GM12872 (cell line): ENCODE measurements around the gene ALPK3.
A peak's percentile ranks its signal among the peaks of the same experiment; 100 is the strongest.

ENCODE experiments used
- CTCF ChIP-seq: IDR thresholded peaks from 3 replicates; pipeline ENCODE4 v1.5.1; 2011; ENCODE audit warnings: low read depth, mild to moderate bottlenecking, low read length, moderate library complexity; ENCODE audit not compliant: insufficient read depth

Gene ALPK3

DNA sequence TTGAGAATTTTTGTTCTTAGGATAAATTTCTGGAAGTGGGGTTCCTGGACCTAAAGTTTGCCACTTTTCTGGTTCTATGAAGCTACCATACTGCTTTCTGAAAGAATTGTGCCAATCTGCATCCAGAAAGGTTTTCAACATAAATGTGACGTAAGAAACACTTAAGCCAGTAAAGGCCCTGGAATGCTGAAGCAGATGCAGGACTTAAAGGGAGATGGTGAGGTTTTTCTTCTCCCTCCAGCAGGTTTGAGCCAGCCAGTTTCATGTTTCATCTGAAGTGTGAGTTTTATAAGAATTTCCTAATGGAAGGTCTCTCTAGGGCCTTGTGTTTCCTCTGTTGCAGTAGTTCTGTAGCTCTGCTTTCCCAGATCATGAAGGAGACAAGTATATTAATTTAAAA is 35.7 kb upstream of the ALPK3 start:
- no peak for TF ChIP-seq CTCF

- TF ChIP-seq CTCF: no peak
These were observed 34.8 kb upstream of the ALPK3 start for GRCh38 chr15:84782346-84782745.

GRCh38 chr15:84783493-84784251 is 33.5 kb upstream of the ALPK3 start:
- TF ChIP-seq CTCF: 0 out of 3 replicates have a peak, but pooled peaks have one; percentile 6

- TF ChIP-seq CTCF: no peak
These were observed 32.9 kb upstream of the ALPK3 start for GRCh38 chr15:84784262-84784661.

- TF ChIP-seq CTCF: no peak
These were observed 32.1 kb upstream of the ALPK3 start for GRCh38 chr15:84785053-84785452.

DNA sequence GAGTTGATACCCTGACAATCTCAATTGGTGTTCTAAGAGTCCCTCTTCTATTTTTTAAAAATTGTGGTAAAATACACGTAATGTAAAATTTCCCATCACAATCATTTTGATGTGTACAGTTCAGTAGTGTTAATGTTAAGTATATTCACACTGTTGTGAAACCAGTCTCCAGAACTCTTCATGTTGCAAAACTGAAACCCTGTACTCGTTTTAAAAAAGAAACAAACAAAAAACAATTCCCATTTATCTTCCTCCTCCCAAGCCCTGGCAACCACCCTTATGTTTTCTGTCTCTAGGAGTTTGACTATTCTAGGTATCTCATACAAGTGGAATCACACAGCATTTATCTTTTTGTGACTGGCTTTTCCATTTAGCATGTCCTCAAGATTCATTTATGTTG is 28.7 kb upstream of the ALPK3 start:
- no peak for TF ChIP-seq CTCF

DNA sequence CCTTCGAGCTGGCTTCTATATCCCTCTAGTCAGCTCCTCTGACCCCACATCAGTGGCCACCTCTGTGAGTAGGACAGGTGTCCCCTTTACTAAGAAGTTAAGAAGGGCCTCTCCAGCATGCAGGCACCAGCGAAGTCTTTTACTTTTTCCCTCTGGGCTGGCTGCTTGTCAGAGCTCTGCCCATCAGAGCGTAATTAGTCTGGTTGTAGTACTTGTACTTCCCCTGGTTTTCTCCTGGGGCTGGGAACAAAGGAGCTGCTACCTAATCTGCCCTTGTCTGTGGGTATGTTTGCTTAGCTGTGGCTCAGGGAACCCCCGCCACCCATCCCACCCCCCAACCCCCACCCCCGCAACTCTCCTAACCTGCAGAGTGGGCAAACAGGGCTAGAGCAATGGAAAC is 27.4 kb upstream of the ALPK3 start:
- no peak for TF ChIP-seq CTCF
